Measurements from ENCODE around the gene ADIPOR2.

ADIPOR2 gene

DNA sequence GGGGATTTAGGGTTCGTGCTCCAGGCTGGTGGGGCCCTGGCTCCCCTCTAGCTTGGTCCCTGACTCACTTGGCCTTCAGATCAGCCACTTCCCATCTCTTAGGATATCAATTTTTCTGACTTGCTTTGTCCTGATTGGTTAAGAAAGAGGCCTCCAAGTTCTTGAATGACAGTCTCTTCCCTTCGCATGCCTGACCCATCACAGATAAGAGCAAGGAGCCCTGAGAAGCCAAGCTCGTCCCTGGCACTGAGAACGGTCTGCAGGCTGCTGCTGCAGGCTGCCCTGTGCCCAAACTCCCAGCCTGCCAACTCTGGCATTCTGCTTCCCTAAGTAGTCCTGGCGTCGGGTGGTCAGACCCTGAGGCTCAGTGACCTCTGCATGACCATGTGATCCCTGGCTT lies 128.7 kb downstream of the ADIPOR2 start:
- Histone ChIP-seq H3K36me3 (no peaks in the 10 kb centered on the region), H3K4me1 (ENCODE audit: control insufficient read depth in 1 of 2, insufficient read depth in 1 of 2, low read depth in 1 of 2, low read length in 1 of 2) (peaks cover 1 to 4% of the 10 kb centered on the region in 2 experiments), H3K27me3 (peaks cover 64% of the 10 kb centered on the region), H3K27ac (no peak overlapping the region), H3K9me3 (no peaks in the 10 kb centered on the region), H3K4me3 (ENCODE audit: low read depth in 1 of 2, low read length in 1 of 2) (no peak overlapping the region)
- TF ChIP-seq, protein P1, sequence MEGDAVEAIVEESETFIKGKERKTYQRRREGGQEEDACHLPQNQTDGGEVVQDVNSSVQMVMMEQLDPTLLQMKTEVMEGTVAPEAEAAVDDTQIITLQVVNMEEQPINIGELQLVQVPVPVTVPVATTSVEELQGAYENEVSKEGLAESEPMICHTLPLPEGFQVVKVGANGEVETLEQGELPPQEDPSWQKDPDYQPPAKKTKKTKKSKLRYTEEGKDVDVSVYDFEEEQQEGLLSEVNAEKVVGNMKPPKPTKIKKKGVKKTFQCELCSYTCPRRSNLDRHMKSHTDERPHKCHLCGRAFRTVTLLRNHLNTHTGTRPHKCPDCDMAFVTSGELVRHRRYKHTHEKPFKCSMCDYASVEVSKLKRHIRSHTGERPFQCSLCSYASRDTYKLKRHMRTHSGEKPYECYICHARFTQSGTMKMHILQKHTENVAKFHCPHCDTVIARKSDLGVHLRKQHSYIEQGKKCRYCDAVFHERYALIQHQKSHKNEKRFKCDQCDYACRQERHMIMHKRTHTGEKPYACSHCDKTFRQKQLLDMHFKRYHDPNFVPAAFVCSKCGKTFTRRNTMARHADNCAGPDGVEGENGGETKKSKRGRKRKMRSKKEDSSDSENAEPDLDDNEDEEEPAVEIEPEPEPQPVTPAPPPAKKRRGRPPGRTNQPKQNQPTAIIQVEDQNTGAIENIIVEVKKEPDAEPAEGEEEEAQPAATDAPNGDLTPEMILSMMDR (IDR thresholded peaks at IDR 0.05), result no peak

DNA sequence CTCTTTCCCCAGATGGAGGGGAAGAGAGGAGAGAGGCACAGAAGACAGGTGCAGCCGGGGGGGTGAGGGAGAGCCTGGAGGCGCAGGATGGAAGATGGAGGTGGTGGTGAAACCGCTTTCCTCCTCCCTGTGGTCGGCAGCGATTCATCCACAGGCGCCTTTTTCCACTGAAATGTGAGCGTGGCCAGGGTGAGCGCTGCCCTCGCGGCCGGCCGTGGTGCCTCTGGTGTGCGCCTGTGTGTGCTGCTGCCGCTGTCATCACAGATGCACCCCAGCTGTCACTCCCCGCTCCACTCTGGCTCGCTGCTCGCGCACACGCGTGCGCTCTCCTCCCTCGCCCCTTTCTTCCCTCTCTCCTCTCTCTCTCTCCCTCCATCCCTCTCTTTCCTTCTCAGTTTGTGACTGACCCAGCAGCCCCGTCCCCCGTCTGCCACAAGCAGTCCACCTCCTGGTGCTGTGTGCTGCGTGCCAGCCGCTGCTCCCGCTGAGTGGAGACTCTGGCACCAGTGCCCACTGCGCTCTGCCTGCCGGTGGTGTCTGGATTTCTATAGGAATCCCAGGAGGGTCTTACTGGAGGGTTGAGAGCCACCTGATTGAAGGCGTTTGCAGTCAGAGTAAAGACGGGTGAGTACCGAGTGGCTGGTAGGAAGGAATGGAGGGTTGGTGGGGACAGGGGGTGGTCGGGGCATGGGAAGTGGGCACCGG lies 129.5 kb downstream of the ADIPOR2 start, which contains the start of gene LRTM2:
Gene LRTM2 (plus strand): TSS at position 375 of the 705 bp plus-strand sequence. CDS start 7,584 bp downstream, outside the sequence.
- H3K27ac ChIP-seq, result no peak within 1 kb of the TSS
- TF ChIP-seq, protein P1 (IDR thresholded peaks at IDR 0.05), result no peak
- no peaks in the 10 kb centered on the region for H3K9me3 ChIP-seq
- H3K4me3 ChIP-seq (ENCODE audit: low read depth in 1 of 2, low read length in 1 of 2), result no peak within 1 kb of the TSS
- H3K4me1 ChIP-seq (ENCODE audit: control insufficient read depth in 1 of 2, insufficient read depth in 1 of 2, low read depth in 1 of 2, low read length in 1 of 2), result no peaks in the 10 kb centered on the region
- no peaks in the 10 kb centered on the region for H3K36me3 ChIP-seq
- peaks cover 69% of the 10 kb centered on the region for H3K27me3 ChIP-seq

DNA sequence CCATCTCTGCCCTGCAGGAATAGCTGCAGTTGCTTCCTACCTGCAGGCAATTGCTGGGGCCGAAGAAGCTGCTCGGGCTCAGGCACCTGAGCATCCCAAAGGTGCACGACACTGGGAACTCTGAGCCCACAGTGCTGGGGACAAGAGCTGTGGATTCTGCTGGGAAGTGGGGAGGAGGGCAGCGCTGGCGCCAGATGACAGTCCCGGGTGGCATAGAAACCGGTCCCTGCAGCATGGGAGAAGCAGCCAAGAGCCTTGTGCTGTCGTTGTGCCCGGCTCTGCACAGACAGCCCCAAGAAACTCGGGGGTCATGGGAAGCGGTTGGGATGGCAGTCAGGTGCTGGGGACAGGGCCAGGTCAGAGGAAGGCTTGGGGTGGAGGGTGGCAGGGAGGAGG lies 130.0 kb downstream of the ADIPOR2 start:
- no peak overlapping the region for H3K27ac ChIP-seq
- TF ChIP-seq, protein P1 (IDR thresholded peaks at IDR 0.05), result no peak
- no peaks in the 10 kb centered on the region for H3K9me3 ChIP-seq
- no peaks in the 10 kb centered on the region for H3K36me3 ChIP-seq
- no peaks in the 10 kb centered on the region for H3K4me1 ChIP-seq (ENCODE audit: control insufficient read depth in 1 of 2, insufficient read depth in 1 of 2, low read depth in 1 of 2, low read length in 1 of 2)
- H3K4me3 ChIP-seq (ENCODE audit: low read depth in 1 of 2, low read length in 1 of 2), result no peak overlapping the region
- H3K27me3 ChIP-seq, result peaks cover 63% of the 10 kb centered on the region

DNA sequence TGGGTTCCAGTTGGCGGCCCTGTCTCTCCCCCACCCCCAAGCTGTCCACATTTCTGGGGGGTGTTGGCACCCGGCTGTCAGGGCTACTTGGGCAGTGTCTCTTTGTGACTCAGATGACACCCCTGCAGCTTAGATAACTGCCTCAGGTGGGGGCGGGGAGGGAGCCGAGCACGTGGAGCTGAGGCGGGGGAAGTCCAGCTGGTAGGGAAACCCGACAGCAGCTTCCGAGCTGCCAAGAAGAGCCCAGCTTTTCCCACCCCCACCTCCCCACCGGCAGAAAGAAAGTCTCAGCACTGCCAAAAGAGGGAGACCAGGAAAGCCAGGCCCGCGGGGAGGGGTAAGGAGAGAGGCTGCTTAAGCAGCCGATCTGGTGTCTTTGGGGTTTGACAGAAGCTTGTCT lies 130.9 kb downstream of the ADIPOR2 start:
- TF ChIP-seq, protein P1 (IDR thresholded peaks at IDR 0.05), result no peak
- Histone ChIP-seq H3K36me3 (no peaks in the 10 kb centered on the region), H3K4me1 (ENCODE audit: control insufficient read depth in 1 of 2, insufficient read depth in 1 of 2, low read depth in 1 of 2, low read length in 1 of 2) (no peaks in the 10 kb centered on the region), H3K4me3 (ENCODE audit: low read depth in 1 of 2, low read length in 1 of 2) (no peak overlapping the region), H3K27ac (no peak overlapping the region), H3K27me3 (peaks cover 55% of the 10 kb centered on the region), H3K9me3 (no peaks in the 10 kb centered on the region)

DNA sequence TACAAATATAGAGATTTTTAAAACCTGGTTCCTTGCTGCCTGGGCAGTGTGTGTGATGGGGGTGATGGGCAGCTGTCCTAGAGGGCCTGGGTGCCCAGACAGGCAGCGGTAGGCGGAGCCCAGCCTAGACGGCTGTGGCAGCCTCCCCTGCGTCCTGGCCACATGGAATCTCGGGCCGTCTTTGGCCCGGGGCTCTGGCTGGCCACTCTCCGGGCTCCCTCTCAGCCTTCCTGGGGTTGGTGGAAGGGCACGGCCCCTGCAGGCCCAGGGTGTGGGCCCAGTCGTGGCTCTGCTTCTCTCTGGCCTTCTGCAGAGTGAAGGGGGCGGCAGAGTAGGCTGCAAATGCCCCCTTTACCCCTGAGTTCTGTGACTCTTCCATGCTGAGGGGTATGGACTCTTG lies 131.8 kb downstream of the ADIPOR2 start:
- Histone ChIP-seq H3K4me1 (ENCODE audit: control insufficient read depth in 1 of 2, insufficient read depth in 1 of 2, low read depth in 1 of 2, low read length in 1 of 2) (no peaks in the 10 kb centered on the region), H3K9me3 (no peaks in the 10 kb centered on the region), H3K27ac (no peak overlapping the region), H3K36me3 (no peaks in the 10 kb centered on the region), H3K4me3 (ENCODE audit: low read depth in 1 of 2, low read length in 1 of 2) (no peak overlapping the region), H3K27me3 (peaks cover 56% of the 10 kb centered on the region)
- TF ChIP-seq, protein P1 (IDR thresholded peaks at IDR 0.05), result no peak

Data from neutrophil (primary cell).